C4-2B (cell line): ENCODE measurements around the gene MAST4.

ENCODE experiments used
- CTCF ChIP-seq: fragments of 450-650 bp; conservative IDR thresholded peaks from 2 replicates; pipeline ENCODE4 v1.5.1; 2017; ENCODE audit warnings: mild to moderate bottlenecking
- ZFX ChIP-seq: fragments of 450-650 bp; IDR thresholded peaks from 2 replicates; pipeline ENCODE4 v1.6.1; 2017

GRCh38 chr5:67031692-67032091 is 435.5 kb downstream of the MAST4 start:
- TF ChIP-seq CTCF (no peak), ZFX (no peak)
